ENCODE data around the gene TBC1D4. TPM values are rescaled to one million over a fixed set of nuclear protein-coding genes. Genes with fewer than 3 reads are reported as not detected.
A peak's percentile ranks its signal among the peaks of the same experiment; 100 is the strongest.

TBC1D4 gene
- polyA plus RNA-seq, 1 of the 3 experiments (the other 2 are of a cell fraction), result 8.8 TPM

DNA sequence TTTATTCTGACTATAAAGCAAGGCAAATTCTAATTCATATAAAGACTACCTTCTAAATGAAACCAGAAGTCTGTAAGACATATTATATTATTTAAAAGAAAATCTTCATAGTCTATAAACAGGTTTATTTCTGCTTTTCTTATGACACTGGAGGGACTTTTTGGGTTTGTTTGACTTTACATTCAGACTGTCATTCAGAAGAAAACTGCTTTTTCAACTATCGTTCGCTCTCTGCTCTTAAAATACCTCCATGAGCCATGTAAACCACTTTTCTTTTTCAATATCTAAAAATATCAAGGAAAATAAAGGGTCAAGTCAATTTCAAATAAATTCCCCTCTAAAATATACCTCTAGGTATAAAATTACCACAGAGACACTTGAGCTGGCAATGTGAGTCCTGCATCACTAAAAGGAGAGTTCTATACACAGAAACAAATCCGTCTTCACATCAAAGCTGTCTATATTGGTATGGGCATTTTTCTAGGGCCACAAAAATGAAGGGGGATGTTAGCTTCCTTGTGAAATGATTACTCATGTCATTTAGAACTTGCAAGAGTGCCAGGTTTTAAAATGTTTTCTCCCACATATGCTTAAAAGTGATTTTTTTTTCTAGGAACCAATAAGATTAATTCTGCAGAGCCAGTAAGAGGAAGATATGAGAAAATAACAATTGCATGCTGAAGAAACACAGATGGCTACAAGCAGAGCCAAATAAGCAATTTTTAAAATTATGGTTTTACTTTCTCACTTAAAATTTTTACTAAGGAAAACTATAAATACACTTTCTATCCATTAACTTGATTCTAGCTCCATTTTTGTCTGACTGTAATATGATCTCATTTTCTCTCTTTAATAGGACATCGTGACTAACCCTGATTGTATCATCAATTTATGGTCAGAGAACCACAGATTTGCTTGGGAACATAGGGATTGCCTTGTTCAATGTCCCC, 181.8 kb downstream of the TBC1D4 start:
- no peaks in the 10 kb centered on the region for H3K79me2 ChIP-seq (ENCODE audit: insufficient read depth)
- POLR2A ChIA-PET, result no interaction called here
- H3K4me1 ChIP-seq (ENCODE audit: control insufficient read depth in 1 of 2, insufficient read depth in 2 of 2, low read depth in 1 of 2, low read length in 1 of 2), result peaks cover 0 to 4% of the 10 kb centered on the region in 2 experiments; a peak in 3 of 4 replicates
- CTCF ChIA-PET, result no interaction called here
- peaks cover 12% of the 10 kb centered on the region for H3F3A ChIP-seq (replicated peaks; ENCODE audit: insufficient read depth)
- peak overlapping the region; percentile 64; the same call in 1 of the 2 replicates for H2AFZ ChIP-seq (ENCODE audit: low read depth)
- H3K9ac ChIP-seq, result no peak overlapping the region
- peak overlapping the region; percentile 86 to 89 for H3K27ac ChIP-seq (ENCODE audit: low read depth in 2 of 2, low read length in 1 of 2)
- peak; percentile 3 for DNase-seq
- H3K4me3 ChIP-seq (ENCODE audit: low read depth in 2 of 2, low read length in 1 of 2), result no peak overlapping the region
- no peaks in the 10 kb centered on the region for H3K9me2 ChIP-seq
- H4K20me1 ChIP-seq (ENCODE audit: insufficient read depth), result no peaks in the 10 kb centered on the region
- H3K27me3 ChIP-seq (ENCODE audit: insufficient read depth), result no peaks in the 10 kb centered on the region
- H3K9me3 ChIP-seq, result no peaks in the 10 kb centered on the region
- H3K36me3 ChIP-seq (replicated peaks in 1 of 2; ENCODE audit: control insufficient read depth in 1 of 2, insufficient read depth in 2 of 2, low read length in 1 of 2), result no peaks in the 10 kb centered on the region
- peak overlapping the region; percentile 67; the same call in 1 of the 2 replicates for H3K4me2 ChIP-seq
- 51% methylated on average over 4 of the region's 4 CpGs for WGBS (ENCODE audit: low lambda C conversion rate)
- TF ChIP-seq, protein P1, sequence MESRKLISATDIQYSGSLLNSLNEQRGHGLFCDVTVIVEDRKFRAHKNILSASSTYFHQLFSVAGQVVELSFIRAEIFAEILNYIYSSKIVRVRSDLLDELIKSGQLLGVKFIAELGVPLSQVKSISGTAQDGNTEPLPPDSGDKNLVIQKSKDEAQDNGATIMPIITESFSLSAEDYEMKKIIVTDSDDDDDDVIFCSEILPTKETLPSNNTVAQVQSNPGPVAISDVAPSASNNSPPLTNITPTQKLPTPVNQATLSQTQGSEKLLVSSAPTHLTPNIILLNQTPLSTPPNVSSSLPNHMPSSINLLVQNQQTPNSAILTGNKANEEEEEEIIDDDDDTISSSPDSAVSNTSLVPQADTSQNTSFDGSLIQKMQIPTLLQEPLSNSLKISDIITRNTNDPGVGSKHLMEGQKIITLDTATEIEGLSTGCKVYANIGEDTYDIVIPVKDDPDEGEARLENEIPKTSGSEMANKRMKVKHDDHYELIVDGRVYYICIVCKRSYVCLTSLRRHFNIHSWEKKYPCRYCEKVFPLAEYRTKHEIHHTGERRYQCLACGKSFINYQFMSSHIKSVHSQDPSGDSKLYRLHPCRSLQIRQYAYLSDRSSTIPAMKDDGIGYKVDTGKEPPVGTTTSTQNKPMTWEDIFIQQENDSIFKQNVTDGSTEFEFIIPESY (IDR thresholded peaks at IDR 0.05; ENCODE audit: borderline replicate concordance, low read depth), result no peak
- no peak for TF ChIP-seq RCOR1 (IDR thresholded peaks at IDR 0.05; ENCODE audit: low read length)
- TF ChIP-seq, protein P2, sequence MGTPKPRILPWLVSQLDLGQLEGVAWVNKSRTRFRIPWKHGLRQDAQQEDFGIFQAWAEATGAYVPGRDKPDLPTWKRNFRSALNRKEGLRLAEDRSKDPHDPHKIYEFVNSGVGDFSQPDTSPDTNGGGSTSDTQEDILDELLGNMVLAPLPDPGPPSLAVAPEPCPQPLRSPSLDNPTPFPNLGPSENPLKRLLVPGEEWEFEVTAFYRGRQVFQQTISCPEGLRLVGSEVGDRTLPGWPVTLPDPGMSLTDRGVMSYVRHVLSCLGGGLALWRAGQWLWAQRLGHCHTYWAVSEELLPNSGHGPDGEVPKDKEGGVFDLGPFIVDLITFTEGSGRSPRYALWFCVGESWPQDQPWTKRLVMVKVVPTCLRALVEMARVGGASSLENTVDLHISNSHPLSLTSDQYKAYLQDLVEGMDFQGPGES (IDR thresholded peaks at IDR 0.05; ENCODE audit: low read depth, low read length), result no peak
- TF ChIP-seq TEAD4 (IDR thresholded peaks at IDR 0.05; ENCODE audit: borderline replicate concordance, insufficient read depth), result peak; percentile 67
- no peak for TF ChIP-seq SMC3 (IDR thresholded peaks at IDR 0.05; ENCODE audit: low read depth, low read length)
- TF ChIP-seq SIN3A (IDR thresholded peaks at IDR 0.05; ENCODE audit: borderline replicate concordance, low read depth, low read length), result no peak
- TF ChIP-seq MXI1 (IDR thresholded peaks at IDR 0.05; ENCODE audit: low read depth, low read length), result no peak
- TF ChIP-seq ELF1 (IDR thresholded peaks at IDR 0.05), result no peak
- TF ChIP-seq YY1 (IDR thresholded peaks at IDR 0.05; ENCODE audit: low read depth), result 0 out of 2 replicates have a peak, but pooled peaks have one; percentile 42
- TF ChIP-seq POLR2AphosphoS5 (IDR thresholded peaks at IDR 0.05; ENCODE audit: low read depth, low read length), result no peak
- TF ChIP-seq, protein P3, sequence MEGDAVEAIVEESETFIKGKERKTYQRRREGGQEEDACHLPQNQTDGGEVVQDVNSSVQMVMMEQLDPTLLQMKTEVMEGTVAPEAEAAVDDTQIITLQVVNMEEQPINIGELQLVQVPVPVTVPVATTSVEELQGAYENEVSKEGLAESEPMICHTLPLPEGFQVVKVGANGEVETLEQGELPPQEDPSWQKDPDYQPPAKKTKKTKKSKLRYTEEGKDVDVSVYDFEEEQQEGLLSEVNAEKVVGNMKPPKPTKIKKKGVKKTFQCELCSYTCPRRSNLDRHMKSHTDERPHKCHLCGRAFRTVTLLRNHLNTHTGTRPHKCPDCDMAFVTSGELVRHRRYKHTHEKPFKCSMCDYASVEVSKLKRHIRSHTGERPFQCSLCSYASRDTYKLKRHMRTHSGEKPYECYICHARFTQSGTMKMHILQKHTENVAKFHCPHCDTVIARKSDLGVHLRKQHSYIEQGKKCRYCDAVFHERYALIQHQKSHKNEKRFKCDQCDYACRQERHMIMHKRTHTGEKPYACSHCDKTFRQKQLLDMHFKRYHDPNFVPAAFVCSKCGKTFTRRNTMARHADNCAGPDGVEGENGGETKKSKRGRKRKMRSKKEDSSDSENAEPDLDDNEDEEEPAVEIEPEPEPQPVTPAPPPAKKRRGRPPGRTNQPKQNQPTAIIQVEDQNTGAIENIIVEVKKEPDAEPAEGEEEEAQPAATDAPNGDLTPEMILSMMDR (IDR thresholded peaks at IDR 0.05), result no peak
- TF ChIP-seq, protein P4, sequence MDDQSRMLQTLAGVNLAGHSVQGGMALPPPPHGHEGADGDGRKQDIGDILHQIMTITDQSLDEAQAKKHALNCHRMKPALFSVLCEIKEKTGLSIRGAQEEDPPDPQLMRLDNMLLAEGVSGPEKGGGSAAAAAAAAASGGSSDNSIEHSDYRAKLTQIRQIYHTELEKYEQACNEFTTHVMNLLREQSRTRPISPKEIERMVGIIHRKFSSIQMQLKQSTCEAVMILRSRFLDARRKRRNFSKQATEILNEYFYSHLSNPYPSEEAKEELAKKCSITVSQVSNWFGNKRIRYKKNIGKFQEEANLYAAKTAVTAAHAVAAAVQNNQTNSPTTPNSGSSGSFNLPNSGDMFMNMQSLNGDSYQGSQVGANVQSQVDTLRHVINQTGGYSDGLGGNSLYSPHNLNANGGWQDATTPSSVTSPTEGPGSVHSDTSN (IDR thresholded peaks at IDR 0.05), result peak; percentile 18; the same call in 1 of the 2 replicates
- TF ChIP-seq TCF12 (IDR thresholded peaks at IDR 0.05), result peak; percentile 82
- no peak for TF ChIP-seq GABPA (IDR thresholded peaks at IDR 0.05; ENCODE audit: low read depth)
- TF ChIP-seq, protein P5, sequence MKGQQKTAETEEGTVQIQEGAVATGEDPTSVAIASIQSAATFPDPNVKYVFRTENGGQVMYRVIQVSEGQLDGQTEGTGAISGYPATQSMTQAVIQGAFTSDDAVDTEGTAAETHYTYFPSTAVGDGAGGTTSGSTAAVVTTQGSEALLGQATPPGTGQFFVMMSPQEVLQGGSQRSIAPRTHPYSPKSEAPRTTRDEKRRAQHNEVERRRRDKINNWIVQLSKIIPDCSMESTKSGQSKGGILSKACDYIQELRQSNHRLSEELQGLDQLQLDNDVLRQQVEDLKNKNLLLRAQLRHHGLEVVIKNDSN (IDR thresholded peaks at IDR 0.05; ENCODE audit: borderline replicate concordance, low read depth), result peak; percentile 6; the same call in 1 of the 2 replicates
- 0 out of 2 replicates have a peak, but pooled peaks have one; percentile 35 for TF ChIP-seq FOSL2 (IDR thresholded peaks at IDR 0.05; ENCODE audit: borderline replicate concordance, low read depth)
- no peak for TF ChIP-seq NRF1 (IDR thresholded peaks at IDR 0.05; ENCODE audit: low read depth, low read length)
- no peak for TF ChIP-seq GATA2 (CRISPR knock-in tag; IDR thresholded peaks at IDR 0.05)
- no peak for TF ChIP-seq TAF1 (IDR thresholded peaks at IDR 0.05; ENCODE audit: borderline replicate concordance, low read depth, low read length)
- no peak for TF ChIP-seq CHD2 (IDR thresholded peaks at IDR 0.05; ENCODE audit: low read length, partially characterized antibody)
- no peak for TF ChIP-seq MEF2A (IDR thresholded peaks at IDR 0.05; ENCODE audit: borderline replicate concordance, low read depth)
- TF ChIP-seq RXRA (IDR thresholded peaks at IDR 0.05; ENCODE audit: borderline replicate concordance, low read depth), result 0 out of 2 replicates have a peak, but pooled peaks have one; percentile 15
- no peak for TF ChIP-seq RAD21 (IDR thresholded peaks at IDR 0.05; ENCODE audit: low read length)
- TF ChIP-seq FOXM1 (IDR thresholded peaks at IDR 0.05; ENCODE audit: low read depth), result no peak
- peak; percentile 35; the same call in 1 of the 2 replicates for TF ChIP-seq NFIC (IDR thresholded peaks at IDR 0.05; ENCODE audit: borderline replicate concordance)
- TF ChIP-seq, protein P6, sequence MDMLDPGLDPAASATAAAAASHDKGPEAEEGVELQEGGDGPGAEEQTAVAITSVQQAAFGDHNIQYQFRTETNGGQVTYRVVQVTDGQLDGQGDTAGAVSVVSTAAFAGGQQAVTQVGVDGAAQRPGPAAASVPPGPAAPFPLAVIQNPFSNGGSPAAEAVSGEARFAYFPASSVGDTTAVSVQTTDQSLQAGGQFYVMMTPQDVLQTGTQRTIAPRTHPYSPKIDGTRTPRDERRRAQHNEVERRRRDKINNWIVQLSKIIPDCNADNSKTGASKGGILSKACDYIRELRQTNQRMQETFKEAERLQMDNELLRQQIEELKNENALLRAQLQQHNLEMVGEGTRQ (IDR thresholded peaks at IDR 0.05; ENCODE audit: borderline replicate concordance, low read depth, low read length), result no peak

Data from SK-N-SH (cell line).